Measurements from ENCODE around the gene ACAP3.
A peak's percentile ranks its signal among the peaks of the same experiment; 100 is the strongest.
"Not testable (repeated sequence)": the region's sequence is repeated elsewhere in the genome, so short reads cannot be mapped to it uniquely, and the experiment has no call there.

Gene ACAP3

GRCh38 chr1:1253314-1253713 lies 54.4 kb downstream of the ACAP3 start:
- H3K23ac ChIP-seq (ENCODE audit: low read depth, low read length, poor library complexity): no peak overlapping the region
- no peak overlapping the region for H2BK120ac ChIP-seq (ENCODE audit: low read depth, low read length)
- no peak overlapping the region for H4K8ac ChIP-seq (ENCODE audit: low read depth, low read length)
- no peak overlapping the region for H3K4me2 ChIP-seq (ENCODE audit: insufficient read depth, low read length, poor library complexity, severe bottlenecking)
- H3K4me3 ChIP-seq (ENCODE audit: low read length in 2 of 2): no peak overlapping the region
- H2BK12ac ChIP-seq (ENCODE audit: low read length): no peak overlapping the region
- no peak overlapping the region for H2AFZ ChIP-seq (ENCODE audit: low read length)
- peaks cover 6% of the 10 kb centered on the region for H3K79me1 ChIP-seq (ENCODE audit: low read depth, low read length)
- H3K4me1 ChIP-seq (ENCODE audit: control insufficient read depth in 2 of 2, insufficient read depth in 1 of 2, low read depth in 1 of 2, low read length in 2 of 2): peaks cover 0 to 2% of the 10 kb centered on the region in 2 donors
- H3K4ac ChIP-seq (ENCODE audit: low read length): no peak overlapping the region
- no peak overlapping the region for H3K18ac ChIP-seq (ENCODE audit: low read length)
- H3K14ac ChIP-seq (ENCODE audit: low read length): no peak overlapping the region
- H4K91ac ChIP-seq (ENCODE audit: low read depth, low read length, poor library complexity): no peak overlapping the region
- H3K36me3 ChIP-seq (replicated peaks in 1 of 2; ENCODE audit: control insufficient read depth in 2 of 2, insufficient read depth in 2 of 2, low read length in 2 of 2): peaks cover 18 to 51% of the 10 kb centered on the region in 2 donors
- H2BK15ac ChIP-seq (ENCODE audit: low read length): no peak overlapping the region
- no peaks in the 10 kb centered on the region for H3K27me3 ChIP-seq (ENCODE audit: control insufficient read depth in 3 of 3, insufficient read depth in 3 of 3, low read depth in 1 of 3, low read length in 3 of 3)
- H3K9me3 ChIP-seq (replicated peaks in 1 of 2; ENCODE audit: control insufficient read depth in 2 of 2, insufficient read depth in 1 of 2, low read depth in 1 of 2, low read length in 2 of 2): no peaks in the 10 kb centered on the region
- peak overlapping the region; percentile 39 for H2BK5ac ChIP-seq (ENCODE audit: low read length)
- H3K9ac ChIP-seq (ENCODE audit: low read depth, low read length, poor library complexity): no peak overlapping the region
- no peak overlapping the region for H2AK5ac ChIP-seq (ENCODE audit: low read depth, low read length)
- no peak overlapping the region for H3K27ac ChIP-seq (replicated peaks; ENCODE audit: low read length)
- no CpG with 5 or more reads among the region's 12 CpGs for WGBS, 2 donors (ENCODE audit: extremely low coverage in 2 of 2, insufficient read length in 2 of 2, insufficient replicate concordance in 1 of 2)
- no peak for DNase-seq (ENCODE audit: low spot score)

- H3K4me2 ChIP-seq (ENCODE audit: insufficient read depth, low read length, poor library complexity, severe bottlenecking): no peak overlapping the region
- H2BK120ac ChIP-seq (ENCODE audit: low read depth, low read length): peak overlapping the region; percentile 54
- peaks cover 0 to 19% (median 13%) of the 10 kb centered on the region in 3 experiments for H3K27me3 ChIP-seq (ENCODE audit: control insufficient read depth in 3 of 3, insufficient read depth in 3 of 3, low read depth in 1 of 3, low read length in 3 of 3)
- no peak overlapping the region for H3K27ac ChIP-seq (replicated peaks; ENCODE audit: low read length)
- peak overlapping the region; percentile 63 for H2AK5ac ChIP-seq (ENCODE audit: low read depth, low read length)
- no peak overlapping the region for H3K14ac ChIP-seq (ENCODE audit: low read length)
- no peak overlapping the region for H4K8ac ChIP-seq (ENCODE audit: low read depth, low read length)
- peaks cover 15 to 34% of the 10 kb centered on the region in 2 donors for H3K36me3 ChIP-seq (replicated peaks in 1 of 2; ENCODE audit: control insufficient read depth in 2 of 2, insufficient read depth in 2 of 2, low read length in 2 of 2)
- DNase-seq (ENCODE audit: low spot score): no peak
- H4K91ac ChIP-seq (ENCODE audit: low read depth, low read length, poor library complexity): peak overlapping the region; percentile 2
- H3K4me3 ChIP-seq (ENCODE audit: low read length in 2 of 2): no peak overlapping the region
- no peak overlapping the region for H2BK5ac ChIP-seq (ENCODE audit: low read length)
- H2BK15ac ChIP-seq (ENCODE audit: low read length): no peak overlapping the region
- peaks cover 2% of the 10 kb centered on the region in 2 donors for H3K4me1 ChIP-seq (ENCODE audit: control insufficient read depth in 2 of 2, insufficient read depth in 1 of 2, low read depth in 1 of 2, low read length in 2 of 2)
- WGBS, 2 donors (ENCODE audit: extremely low coverage in 2 of 2, insufficient read length in 2 of 2, insufficient replicate concordance in 1 of 2): no CpG with 5 or more reads among the region's 16 CpGs
- H2AFZ ChIP-seq (ENCODE audit: low read length): no peak overlapping the region
- peak overlapping the region; percentile 30 for H2BK12ac ChIP-seq (ENCODE audit: low read length)
- peaks cover 4% of the 10 kb centered on the region for H3K79me1 ChIP-seq (ENCODE audit: low read depth, low read length)
- H3K9me3 ChIP-seq (replicated peaks in 1 of 2; ENCODE audit: control insufficient read depth in 2 of 2, insufficient read depth in 1 of 2, low read depth in 1 of 2, low read length in 2 of 2): no peaks in the 10 kb centered on the region
- no peak overlapping the region for H3K4ac ChIP-seq (ENCODE audit: low read length)
- peak overlapping the region; percentile 35 for H3K18ac ChIP-seq (ENCODE audit: low read length)
- H3K9ac ChIP-seq (ENCODE audit: low read depth, low read length, poor library complexity): no peak overlapping the region
- no peak overlapping the region for H3K23ac ChIP-seq (ENCODE audit: low read depth, low read length, poor library complexity)
Observed at GRCh38 chr1:1250786-1251284, 56.9 kb downstream of the ACAP3 start.

- H3K27ac ChIP-seq (replicated peaks; ENCODE audit: low read length); H3K9me3 ChIP-seq (replicated peaks in 1 of 2; ENCODE audit: control insufficient read depth in 2 of 2, insufficient read depth in 1 of 2, low read depth in 1 of 2, low read length in 2 of 2); H2AFZ ChIP-seq (ENCODE audit: low read length); H4K8ac ChIP-seq (ENCODE audit: low read depth, low read length); H3K79me1 ChIP-seq (ENCODE audit: low read depth, low read length); H2BK5ac ChIP-seq (ENCODE audit: low read length); H3K9ac ChIP-seq (ENCODE audit: low read depth, low read length, poor library complexity); H3K4me1 ChIP-seq (ENCODE audit: control insufficient read depth in 2 of 2, insufficient read depth in 1 of 2, low read depth in 1 of 2, low read length in 2 of 2); H3K36me3 ChIP-seq (replicated peaks in 1 of 2; ENCODE audit: control insufficient read depth in 2 of 2, insufficient read depth in 2 of 2, low read length in 2 of 2); H3K4me2 ChIP-seq (ENCODE audit: insufficient read depth, low read length, poor library complexity, severe bottlenecking); H4K91ac ChIP-seq (ENCODE audit: low read depth, low read length, poor library complexity); H2BK12ac ChIP-seq (ENCODE audit: low read length); H2BK15ac ChIP-seq (ENCODE audit: low read length); H3K4me3 ChIP-seq (ENCODE audit: low read length in 2 of 2); H3K4ac ChIP-seq (ENCODE audit: low read length); DNase-seq (ENCODE audit: low spot score); H2BK120ac ChIP-seq (ENCODE audit: low read depth, low read length); H3K18ac ChIP-seq (ENCODE audit: low read length): not testable (repeated sequence)
- H3K23ac ChIP-seq (ENCODE audit: low read depth, low read length, poor library complexity): peak overlapping the region; percentile 73
- peaks cover 0 to 21% (median 17%) of the 10 kb centered on the region in 3 experiments for H3K27me3 ChIP-seq (ENCODE audit: control insufficient read depth in 3 of 3, insufficient read depth in 3 of 3, low read depth in 1 of 3, low read length in 3 of 3)
- peak overlapping the region; percentile 6 for H3K14ac ChIP-seq (ENCODE audit: low read length)
- peak overlapping the region; percentile 86 for H2AK5ac ChIP-seq (ENCODE audit: low read depth, low read length)
- no CpG with 5 or more reads among the region's 21 CpGs for WGBS, 2 donors (ENCODE audit: extremely low coverage in 2 of 2, insufficient read length in 2 of 2, insufficient replicate concordance in 1 of 2)
Observed at GRCh38 chr1:1248009-1248913, 59.5 kb downstream of the ACAP3 start.

- Histone ChIP-seq H2AK5ac (ENCODE audit: low read depth, low read length) (peak overlapping the region; percentile 86), H3K18ac (ENCODE audit: low read length) (peak overlapping the region; percentile 94), H2BK120ac (ENCODE audit: low read depth, low read length) (no peak overlapping the region), H3K4ac (ENCODE audit: low read length) (no peak overlapping the region), H3K9ac (ENCODE audit: low read depth, low read length, poor library complexity) (peak overlapping the region; percentile 84), H3K9me3 (replicated peaks in 1 of 2; ENCODE audit: control insufficient read depth in 2 of 2, insufficient read depth in 1 of 2, low read depth in 1 of 2, low read length in 2 of 2) (no peaks in the 10 kb centered on the region), H3K14ac (ENCODE audit: low read length) (no peak overlapping the region), H2BK15ac (ENCODE audit: low read length) (peak overlapping the region; percentile 33), H2AFZ (ENCODE audit: low read length) (no peak overlapping the region), H2BK12ac (ENCODE audit: low read length) (no peak overlapping the region), H3K79me1 (ENCODE audit: low read depth, low read length) (peaks cover under 1% of the 10 kb centered on the region), H3K27me3 (ENCODE audit: control insufficient read depth in 3 of 3, insufficient read depth in 3 of 3, low read depth in 1 of 3, low read length in 3 of 3) (peaks cover 0 to 21% (median 17%) of the 10 kb centered on the region in 3 experiments), H3K36me3 (replicated peaks in 1 of 2; ENCODE audit: control insufficient read depth in 2 of 2, insufficient read depth in 2 of 2, low read length in 2 of 2) (peaks cover 0 to under 1% of the 10 kb centered on the region in 2 donors), H3K23ac (ENCODE audit: low read depth, low read length, poor library complexity) (peak overlapping the region; percentile 73), H2BK5ac (ENCODE audit: low read length) (no peak overlapping the region), H3K4me3 (ENCODE audit: low read length in 2 of 2) (no peak overlapping the region), H3K27ac (replicated peaks; ENCODE audit: low read length) (no peak overlapping the region), H3K4me1 (ENCODE audit: control insufficient read depth in 2 of 2, insufficient read depth in 1 of 2, low read depth in 1 of 2, low read length in 2 of 2) (peaks cover 3 to 10% of the 10 kb centered on the region in 2 donors), H4K91ac (ENCODE audit: low read depth, low read length, poor library complexity) (no peak overlapping the region), H3K4me2 (ENCODE audit: insufficient read depth, low read length, poor library complexity, severe bottlenecking) (peak overlapping the region; percentile 54), H4K8ac (ENCODE audit: low read depth, low read length) (peak overlapping the region; percentile 17)
- WGBS, 2 donors (ENCODE audit: extremely low coverage in 2 of 2, insufficient read length in 2 of 2, insufficient replicate concordance in 1 of 2): no CpG with 5 or more reads among the region's 25 CpGs
- DNase-seq (ENCODE audit: low spot score): no peak
Observed at GRCh38 chr1:1247341-1247913, 60.3 kb downstream of the ACAP3 start.

All from neuronal stem cell (in vitro differentiated cells).